HG03280 (cell line): ENCODE results near the gene FXYD6.
A peak's percentile ranks its signal among the peaks of the same experiment; 100 is the strongest.
"Not testable (repeated sequence)": the region's sequence is repeated elsewhere in the genome, so short reads cannot be mapped to it uniquely, and the experiment has no call there.

Experiments used
- ATAC-seq: cut with Tn5 transposase; IDR thresholded peaks from one replicate; pipeline ENCODE4 v1.9.1; 2021; ENCODE audit warnings: mild to moderate bottlenecking, moderate library complexity; ENCODE audit not compliant: unreplicated experiment

FXYD6 gene

GRCh38 chr11:117820071-117820470, 56.4 kb downstream of the FXYD6 start:
- no peak for ATAC-seq

GRCh38 chr11:117819096-117820040, 57.1 kb downstream of the FXYD6 start:
- ATAC-seq: no peak

GRCh38 chr11:117818041-117818873, 58.2 kb downstream of the FXYD6 start:
- peak; percentile 23 for ATAC-seq

- ATAC-seq: peak; percentile 32
Observed at GRCh38 chr11:117817368-117818040, 59.0 kb downstream of the FXYD6 start.

GRCh38 chr11:117816846-117817367, 59.6 kb downstream of the FXYD6 start:
- no peak for ATAC-seq

- ATAC-seq: no peak
Observed at GRCh38 chr11:117816151-117816741, 60.2 kb downstream of the FXYD6 start.

- ATAC-seq: peak; percentile 51
Observed at GRCh38 chr11:117815262-117815803, 61.1 kb downstream of the FXYD6 start.

- peak; percentile 33 for ATAC-seq
Observed at GRCh38 chr11:117814766-117815261, 61.6 kb downstream of the FXYD6 start.

- ATAC-seq: no peak
Observed at GRCh38 chr11:117814204-117814765, 62.2 kb downstream of the FXYD6 start.

- not testable (repeated sequence) for ATAC-seq
Observed at GRCh38 chr11:117810056-117810451, 66.4 kb downstream of the FXYD6 start.

GRCh38 chr11:117809236-117810055, 67.0 kb downstream of the FXYD6 start:
- ATAC-seq: no peak

- no peak for ATAC-seq
Observed at GRCh38 chr11:117808784-117809183, 67.7 kb downstream of the FXYD6 start.

GRCh38 chr11:117807482-117808327, 68.8 kb downstream of the FXYD6 start:
- no peak for ATAC-seq

- no peak for ATAC-seq
Observed at GRCh38 chr11:117806846-117807245, 69.6 kb downstream of the FXYD6 start.

- no peak for ATAC-seq
Observed at GRCh38 chr11:117805045-117805444, 71.4 kb downstream of the FXYD6 start.

- no peak for ATAC-seq
Observed at GRCh38 chr11:117803896-117804295, 72.6 kb downstream of the FXYD6 start.

GRCh38 chr11:117799634-117800033, 76.8 kb downstream of the FXYD6 start:
- no peak for ATAC-seq
